Embryonic facial prominence (tissue), 1 donor: ENCODE measurements around the gene HCN2.
"Not testable (repeated sequence)": the region's sequence is repeated elsewhere in the genome, so short reads cannot be mapped to it uniquely, and the experiment has no call there.

Experiments used
- DNase-seq: peaks from one replicate; pipeline ENCODE4 v3.0.0-alpha.2; 2016; ENCODE audit errors: extremely low spot score

The HCN2 gene

GRCh38 chr19:620166-620862 is 30.6 kb downstream of the HCN2 start:
- DNase-seq, result no peak

- DNase-seq, result not testable (repeated sequence)
Observed at GRCh38 chr19:621191-621590, 31.5 kb downstream of the HCN2 start.

- DNase-seq, result no peak
Observed at GRCh38 chr19:621819-622218, 32.1 kb downstream of the HCN2 start.

DNA sequence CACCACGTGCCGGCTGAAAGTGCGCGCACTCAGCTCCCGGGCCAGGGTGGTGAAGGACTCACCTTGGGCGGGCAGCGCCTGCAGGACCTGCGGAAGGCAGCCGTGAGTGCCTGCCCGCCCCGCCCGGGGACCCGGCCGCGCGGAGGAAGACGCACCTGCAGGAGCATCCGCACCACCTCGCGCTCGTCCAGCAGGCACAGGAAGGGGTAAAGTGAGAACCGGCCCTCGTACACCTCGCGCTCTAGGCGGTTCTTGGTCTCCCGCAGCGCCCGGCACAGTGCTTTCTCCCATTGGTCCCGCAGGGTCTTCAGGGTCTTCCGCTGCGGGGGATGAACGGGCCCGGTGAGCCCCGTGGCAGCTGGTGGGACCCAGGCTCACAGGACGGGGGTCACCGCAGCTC is 33.0 kb downstream of the HCN2 start:
- DNase-seq, result no peak

GRCh38 chr19:623175-623916 is 33.7 kb downstream of the HCN2 start:
- DNase-seq, result no peak

DNA sequence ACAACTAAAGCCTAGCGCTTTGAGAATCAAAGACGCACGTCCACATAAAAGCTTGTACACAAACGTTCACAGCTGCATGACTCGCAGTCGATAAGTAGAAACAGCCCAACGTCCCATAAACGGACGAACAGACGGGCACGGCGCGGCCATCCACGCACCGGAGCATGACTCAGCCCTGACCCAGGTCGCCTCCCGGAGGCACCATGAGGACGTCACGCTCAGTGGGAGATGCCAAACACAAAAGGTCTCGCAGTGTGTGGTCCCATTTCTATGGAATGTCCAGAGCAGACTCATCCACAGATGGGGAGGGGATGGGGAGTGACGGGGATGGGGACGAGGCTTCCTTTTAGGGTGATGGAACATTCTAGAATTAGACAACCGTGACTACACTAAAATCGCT is 34.3 kb downstream of the HCN2 start:
- DNase-seq, result no peak

DNA sequence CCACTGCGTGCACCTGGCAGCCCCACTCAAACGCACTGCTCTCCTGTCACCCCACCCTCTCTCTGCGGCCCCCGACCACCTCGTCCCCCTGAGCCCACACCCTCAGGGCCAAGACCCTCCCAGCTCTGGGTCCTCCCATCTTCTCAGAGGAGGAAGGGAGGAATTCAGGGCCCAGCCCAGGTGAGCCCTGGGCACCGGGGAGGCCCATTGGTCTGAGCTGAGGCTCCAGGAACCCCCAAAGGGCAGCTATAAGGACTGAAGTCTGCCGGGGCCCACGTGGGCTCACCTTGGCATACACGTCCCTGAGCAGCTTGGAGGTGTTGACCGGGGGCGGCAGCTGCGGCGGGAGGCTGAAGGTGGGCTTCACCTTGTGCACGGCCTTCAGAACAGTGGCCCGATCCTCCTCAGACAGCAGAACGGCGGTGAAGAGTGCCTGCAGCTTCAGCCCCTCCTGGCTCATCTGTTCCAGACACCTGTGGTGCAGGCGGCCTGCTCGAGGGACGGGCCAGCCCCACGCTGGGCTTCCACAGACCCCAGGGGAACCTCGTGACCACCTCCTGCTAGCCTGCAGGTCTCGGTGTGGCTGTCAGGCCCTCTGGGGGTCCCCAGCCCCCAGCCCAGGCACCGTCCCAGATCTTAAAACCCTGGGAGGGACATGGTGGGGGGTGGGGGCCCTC is 34.9 kb downstream of the HCN2 start:
- no peak for DNase-seq

- no peak for DNase-seq
Observed at GRCh38 chr19:625257-625656, 35.6 kb downstream of the HCN2 start.

GRCh38 chr19:626566-626965 is 36.9 kb downstream of the HCN2 start:
- DNase-seq, result not testable (repeated sequence)

- no peak for DNase-seq
Observed at GRCh38 chr19:628168-628567, 38.5 kb downstream of the HCN2 start.

DNA sequence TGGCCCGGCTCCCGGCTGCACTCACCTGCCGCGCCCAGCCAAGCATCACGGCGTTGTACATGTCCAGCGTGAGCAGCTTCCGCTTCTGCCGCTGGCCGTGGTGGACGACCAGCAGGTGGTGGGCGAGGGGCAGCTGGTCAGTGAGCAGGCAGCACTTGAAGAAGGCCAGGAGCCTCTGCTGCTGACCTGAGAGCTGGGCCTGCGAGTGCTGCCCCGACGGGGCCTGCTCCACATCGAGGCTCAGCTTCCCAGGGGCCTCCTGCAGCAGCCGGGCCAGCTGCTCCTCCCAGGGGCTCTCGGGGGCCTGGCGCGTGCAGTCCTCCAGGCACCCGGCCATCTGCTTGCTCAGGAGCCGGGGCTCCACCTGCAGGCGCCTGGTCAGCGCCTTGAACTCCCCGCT is 39.8 kb downstream of the HCN2 start:
- DNase-seq, result not testable (repeated sequence)

GRCh38 chr19:629961-630714 is 40.5 kb downstream of the HCN2 start:
- no peak for DNase-seq

DNA sequence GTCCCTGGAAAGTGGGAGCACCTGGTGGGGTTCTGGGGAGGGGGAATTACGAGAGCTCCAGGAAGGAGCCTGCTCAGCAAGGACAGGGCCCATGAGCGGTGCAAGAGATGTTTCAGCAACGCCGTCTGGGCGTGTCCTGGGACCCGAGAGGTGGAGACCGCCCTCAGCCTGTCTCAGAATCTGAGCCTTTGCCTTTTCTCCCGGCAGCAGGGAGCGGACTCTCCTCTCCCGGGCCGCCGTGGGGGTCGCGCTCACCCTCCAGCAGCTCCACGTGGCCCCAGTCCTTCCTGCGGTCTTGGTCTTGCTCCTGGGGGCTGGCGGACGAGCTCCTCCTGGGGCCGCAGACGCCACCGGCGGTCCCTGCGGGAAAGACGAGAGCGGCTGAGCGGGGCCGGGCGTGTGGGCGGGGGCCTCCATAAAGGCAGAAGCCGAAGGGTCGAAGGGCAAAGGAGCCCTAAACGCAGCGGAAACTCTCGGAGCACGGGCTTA is 42.9 kb downstream of the HCN2 start:
- no peak for DNase-seq

DNA sequence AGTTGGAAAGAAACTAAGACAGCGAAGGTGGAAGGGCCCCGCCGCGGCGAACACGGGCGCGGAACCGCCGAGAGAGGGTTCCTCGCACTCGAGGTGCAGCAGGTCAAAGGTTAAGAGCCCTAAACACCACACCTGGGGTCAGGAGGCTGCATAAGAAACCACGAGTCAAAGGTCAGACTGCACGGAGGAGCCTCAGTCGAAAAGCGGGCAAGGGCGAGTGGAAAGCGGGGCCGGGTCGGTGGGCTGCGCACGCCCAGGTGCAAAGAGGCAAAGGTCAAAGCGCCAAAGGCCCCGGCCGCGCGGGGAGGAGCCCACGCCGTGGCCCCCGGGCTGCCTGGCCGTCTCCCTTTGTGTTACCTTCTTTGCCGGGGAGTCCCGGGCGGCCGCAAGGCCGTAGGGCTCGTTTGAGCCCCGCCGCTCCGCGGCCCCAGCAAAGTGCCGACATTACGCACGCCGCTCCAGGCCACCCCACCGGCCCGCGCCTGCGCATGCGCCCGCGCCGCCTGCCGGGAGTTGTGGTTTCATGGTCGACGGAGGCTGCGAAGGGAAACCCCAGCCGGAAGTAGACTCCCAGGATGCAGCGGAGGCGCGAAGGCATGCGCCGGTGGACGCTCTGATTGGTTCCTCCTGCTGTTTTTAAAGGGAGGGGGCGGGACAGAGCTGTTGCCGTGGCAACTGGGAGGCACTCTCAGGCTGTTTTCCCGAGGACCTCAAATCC is 43.5 kb downstream of the HCN2 start, which contains the start of gene POLRMT:
TSS of gene POLRMT (minus strand) at position 470 of the 718 bp plus-strand sequence. CDS start at position 445, 25 bp downstream.
- peak; percentile 94 for DNase-seq

GRCh38 chr19:633786-634639 is 44.3 kb downstream of the HCN2 start:
- DNase-seq, result no peak

GRCh38 chr19:634975-635652 is 45.4 kb downstream of the HCN2 start:
- DNase-seq, result no peak

GRCh38 chr19:638906-639252 is 49.2 kb downstream of the HCN2 start:
- no peak for DNase-seq

DNA sequence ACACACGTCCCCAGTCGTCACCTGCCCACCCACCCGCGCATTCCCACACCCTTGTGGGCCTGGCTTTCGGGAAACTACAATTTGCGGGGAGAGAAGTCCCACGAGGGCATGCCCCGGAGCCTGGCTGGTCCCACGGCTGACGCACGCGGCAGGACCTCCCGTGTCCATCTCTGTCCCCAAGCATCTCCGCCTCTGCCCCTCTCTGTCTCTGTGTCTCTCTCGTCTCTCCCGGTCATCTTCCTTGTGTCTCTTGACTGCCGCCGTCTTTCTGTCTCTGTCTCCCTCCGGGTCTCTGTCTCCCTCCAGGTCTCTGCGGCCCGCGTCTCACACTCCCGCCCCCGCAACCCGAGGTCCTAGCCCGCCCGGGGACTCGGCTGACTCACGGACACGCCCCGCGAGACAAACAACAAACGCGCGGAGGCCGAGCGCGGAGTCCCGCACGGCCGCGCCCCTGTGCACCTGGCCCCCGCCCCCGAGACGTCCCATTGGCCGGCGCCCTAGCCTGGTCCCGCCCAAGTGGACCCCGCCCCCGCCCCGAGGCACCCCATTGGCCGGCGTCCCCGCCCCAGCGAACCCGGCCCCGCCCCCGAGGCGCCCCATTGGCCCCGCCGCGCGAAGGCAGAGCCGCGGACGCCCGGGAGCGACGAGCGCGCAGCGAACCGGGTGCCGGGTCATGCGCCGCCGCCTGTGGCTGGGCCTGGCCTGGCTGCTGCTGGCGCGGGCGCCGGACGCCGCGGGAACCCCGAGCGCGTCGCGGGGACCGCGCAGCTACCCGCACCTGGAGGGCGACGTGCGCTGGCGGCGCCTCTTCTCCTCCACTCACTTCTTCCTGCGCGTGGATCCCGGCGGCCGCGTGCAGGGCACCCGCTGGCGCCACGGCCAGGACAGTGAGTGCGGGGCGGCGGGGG is 49.8 kb downstream of the HCN2 start, which contains the start of gene FGF22:
TSS of gene FGF22 (plus strand) at position 627 of the 908 bp plus-strand sequence. CDS start at position 674, 47 bp downstream.
- no peak for DNase-seq
